Parathyroid adenoma (tissue), 2 donors: ENCODE results near the gene PCDH9.

ENCODE experiments used
- H2AFZ ChIP-seq: fragments of 300-600 bp; sonication (generic); one replicate; pipeline ENCODE4 v1.7.0; 2017; ENCODE audit warnings: antibody characterized with exemption, mild to moderate bottlenecking
- H3K27ac ChIP-seq: fragments of 300-600 bp; sonication (generic); one replicate; pipeline ENCODE4 v1.7.0; 2017
- H3K27me3 ChIP-seq: fragments of 300-600 bp; sonication (generic); one replicate; pipeline ENCODE4 v1.7.0; 2017; ENCODE audit warnings: low read length; ENCODE audit not compliant: control insufficient read depth, insufficient read depth
- H3K36me3 ChIP-seq: fragments of 300-600 bp; sonication (generic); one replicate; pipeline ENCODE4 v1.7.0; 2017; ENCODE audit warnings: low read length; ENCODE audit not compliant: control insufficient read depth, insufficient read depth
- H3K4me1 ChIP-seq: fragments of 300-600 bp; sonication (generic); one replicate; pipeline ENCODE4 v1.7.0; 2017; ENCODE audit warnings: control low read depth
- H3K4me2 ChIP-seq: fragments of 300-600 bp; sonication (generic); one replicate; pipeline ENCODE4 v1.7.0; 2017; ENCODE audit warnings: low read length
- H3K4me3 ChIP-seq: fragments of 300-600 bp; sonication (generic); one replicate; pipeline ENCODE4 v1.7.0; 2017; ENCODE audit warnings: low read depth, low read length
- H3K79me2 ChIP-seq: fragments of 300-600 bp; sonication (generic); one replicate; pipeline ENCODE4 v1.7.0; 2017; ENCODE audit warnings: control low read depth
- H3K9ac ChIP-seq: fragments of 300-600 bp; sonication (generic); one replicate; pipeline ENCODE4 v1.7.0; 2017; ENCODE audit warnings: mild to moderate bottlenecking
- H3K9me3 ChIP-seq: fragments of 300-600 bp; sonication (generic); one replicate; pipeline ENCODE4 v1.7.0; 2017; ENCODE audit warnings: low read length; ENCODE audit not compliant: control insufficient read depth
- CTCF ChIP-seq: fragments of 300-600 bp; sonication (generic); IDR thresholded peaks from one replicate; pipeline ENCODE4 v1.7.0; 2017; ENCODE audit warnings: antibody characterized with exemption, mild to moderate bottlenecking
- donor health status: primary hyperparathyroidism.

The PCDH9 gene

GRCh38 chr13:67143544-67144115, 86.5 kb downstream of the PCDH9 start:
- H3K4me1 ChIP-seq: no peaks in the 10 kb centered on the region
- H3K9me3 ChIP-seq: no peaks in the 10 kb centered on the region
- H3K79me2 ChIP-seq: no peaks in the 10 kb centered on the region
- H3K27me3 ChIP-seq: no peaks in the 10 kb centered on the region
- no peak for TF ChIP-seq CTCF
- no peak overlapping the region for H3K9ac ChIP-seq
- no peaks in the 10 kb centered on the region for H3K36me3 ChIP-seq
- no peak overlapping the region for H2AFZ ChIP-seq
- H3K4me2 ChIP-seq: no peak overlapping the region
- no peak overlapping the region for H3K27ac ChIP-seq
- no peak overlapping the region for H3K4me3 ChIP-seq

- Histone ChIP-seq H3K4me2 (no peak overlapping the region), H3K36me3 (no peaks in the 10 kb centered on the region), H3K27me3 (no peaks in the 10 kb centered on the region), H3K79me2 (no peaks in the 10 kb centered on the region), H3K4me3 (no peak overlapping the region), H3K27ac (no peak overlapping the region), H3K9me3 (no peaks in the 10 kb centered on the region), H2AFZ (no peak overlapping the region), H3K9ac (no peak overlapping the region), H3K4me1 (no peaks in the 10 kb centered on the region)
- no peak for TF ChIP-seq CTCF
These were observed 90.1 kb downstream of the PCDH9 start for GRCh38 chr13:67140006-67140405.

- H3K4me3 ChIP-seq: no peak overlapping the region
- H2AFZ ChIP-seq: no peak overlapping the region
- H3K9me3 ChIP-seq: no peaks in the 10 kb centered on the region
- H3K9ac ChIP-seq: no peak overlapping the region
- H3K4me1 ChIP-seq: no peaks in the 10 kb centered on the region
- TF ChIP-seq CTCF: no peak
- H3K79me2 ChIP-seq: no peaks in the 10 kb centered on the region
- H3K4me2 ChIP-seq: no peak overlapping the region
- H3K27ac ChIP-seq: no peak overlapping the region
- H3K27me3 ChIP-seq: no peaks in the 10 kb centered on the region
- no peaks in the 10 kb centered on the region for H3K36me3 ChIP-seq
These were observed 90.6 kb downstream of the PCDH9 start for GRCh38 chr13:67139551-67139950.

GRCh38 chr13:67138970-67139369, 91.2 kb downstream of the PCDH9 start:
- Histone ChIP-seq H3K36me3 (no peaks in the 10 kb centered on the region), H3K4me1 (no peaks in the 10 kb centered on the region), H3K4me3 (no peak overlapping the region), H3K79me2 (no peaks in the 10 kb centered on the region), H3K4me2 (no peak overlapping the region), H3K9ac (no peak overlapping the region), H3K27me3 (no peaks in the 10 kb centered on the region), H3K27ac (no peak overlapping the region), H2AFZ (no peak overlapping the region), H3K9me3 (no peaks in the 10 kb centered on the region)
- no peak for TF ChIP-seq CTCF

GRCh38 chr13:67137044-67137735, 92.9 kb downstream of the PCDH9 start:
- Histone ChIP-seq H3K79me2 (no peaks in the 10 kb centered on the region), H3K9me3 (no peaks in the 10 kb centered on the region), H3K27me3 (no peaks in the 10 kb centered on the region), H3K4me3 (no peak overlapping the region), H3K4me1 (no peaks in the 10 kb centered on the region), H3K27ac (no peak overlapping the region), H2AFZ (no peak overlapping the region), H3K36me3 (no peaks in the 10 kb centered on the region), H3K4me2 (no peak overlapping the region), H3K9ac (no peak overlapping the region)
- no peak for TF ChIP-seq CTCF
